Measurements from ENCODE around the gene PRMT7.
A peak's percentile ranks its signal among the peaks of the same experiment; 100 is the strongest.

The PRMT7 gene, protein sequence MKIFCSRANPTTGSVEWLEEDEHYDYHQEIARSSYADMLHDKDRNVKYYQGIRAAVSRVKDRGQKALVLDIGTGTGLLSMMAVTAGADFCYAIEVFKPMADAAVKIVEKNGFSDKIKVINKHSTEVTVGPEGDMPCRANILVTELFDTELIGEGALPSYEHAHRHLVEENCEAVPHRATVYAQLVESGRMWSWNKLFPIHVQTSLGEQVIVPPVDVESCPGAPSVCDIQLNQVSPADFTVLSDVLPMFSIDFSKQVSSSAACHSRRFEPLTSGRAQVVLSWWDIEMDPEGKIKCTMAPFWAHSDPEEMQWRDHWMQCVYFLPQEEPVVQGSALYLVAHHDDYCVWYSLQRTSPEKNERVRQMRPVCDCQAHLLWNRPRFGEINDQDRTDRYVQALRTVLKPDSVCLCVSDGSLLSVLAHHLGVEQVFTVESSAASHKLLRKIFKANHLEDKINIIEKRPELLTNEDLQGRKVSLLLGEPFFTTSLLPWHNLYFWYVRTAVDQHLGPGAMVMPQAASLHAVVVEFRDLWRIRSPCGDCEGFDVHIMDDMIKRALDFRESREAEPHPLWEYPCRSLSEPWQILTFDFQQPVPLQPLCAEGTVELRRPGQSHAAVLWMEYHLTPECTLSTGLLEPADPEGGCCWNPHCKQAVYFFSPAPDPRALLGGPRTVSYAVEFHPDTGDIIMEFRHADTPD

DNA sequence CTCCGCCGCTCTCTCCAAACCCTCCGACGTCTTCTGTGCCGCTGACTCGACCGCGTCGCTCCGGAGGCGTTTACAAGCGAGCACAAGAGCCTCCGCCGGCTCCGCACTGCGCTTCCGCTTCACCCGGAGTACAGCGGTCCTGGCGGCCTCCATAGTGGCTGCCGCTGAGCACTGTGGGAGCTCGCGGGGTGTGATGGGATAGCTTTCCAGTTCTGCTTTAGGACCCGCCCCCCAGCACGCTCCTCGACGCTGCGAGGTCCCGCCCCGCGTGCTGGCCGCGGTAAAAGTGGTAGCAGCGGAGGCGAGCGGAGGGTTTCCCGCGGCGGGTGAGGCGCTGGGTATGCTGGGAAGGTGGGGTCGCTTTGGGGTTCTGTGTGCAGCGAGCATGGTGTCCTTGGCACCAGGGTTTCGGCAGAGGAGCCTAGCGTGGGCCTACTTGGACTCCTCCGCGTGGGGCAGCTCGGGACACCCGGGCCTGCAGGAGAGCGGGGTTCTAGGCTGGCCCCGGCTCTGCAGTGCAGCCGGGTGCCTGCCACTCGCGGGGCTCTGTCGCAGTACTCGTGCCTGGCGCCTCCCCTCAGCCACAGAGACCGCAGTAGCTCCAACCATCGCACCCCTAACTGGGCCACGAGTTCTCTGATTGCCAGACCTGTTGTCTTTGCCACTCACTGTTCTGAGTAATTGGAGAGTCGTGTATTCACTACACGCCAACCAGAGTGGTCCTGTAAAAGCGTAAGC is at the start of gene PRMT7, which contains the start of gene SLC7A6OS:
Gene PRMT7 (plus strand): TSS at position 246 of the 738 bp plus-strand sequence. CDS start 4,961 bp downstream, outside the sequence.
Gene SLC7A6OS (minus strand): TSS at position 173 of the 738 bp plus-strand sequence. CDS start 20 bp downstream, at position 153.
- peak; percentile 72 to 92 for DNase-seq

DNA sequence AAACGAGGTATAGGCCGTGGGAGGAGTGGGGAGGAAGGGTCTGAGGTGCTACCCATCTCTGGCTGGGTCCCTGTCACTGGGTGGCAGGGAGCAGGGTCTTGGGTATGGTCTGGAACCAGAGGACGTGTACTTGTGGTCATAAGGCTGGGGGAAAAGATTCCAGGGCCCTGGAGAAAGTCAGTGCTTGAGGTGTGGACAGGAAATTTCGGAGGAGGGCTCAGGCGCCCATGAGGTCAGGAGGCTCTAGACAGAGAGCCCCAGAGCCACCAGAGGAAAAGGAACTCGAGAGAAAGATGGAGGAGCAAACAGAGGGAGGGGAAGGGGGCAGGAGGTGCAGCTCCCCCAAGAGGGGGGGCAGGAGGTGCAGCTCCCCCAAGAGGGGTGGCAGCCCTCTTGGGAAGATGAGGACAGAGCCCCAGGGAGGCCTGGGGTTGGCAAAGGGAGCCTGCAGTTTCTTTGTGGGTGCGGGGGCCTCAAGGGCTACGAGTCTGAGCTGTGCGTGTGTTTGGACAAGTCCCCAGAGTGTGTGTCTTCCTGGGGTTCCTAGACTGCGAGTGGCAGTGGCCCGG is 47.2 kb upstream of the PRMT7 start:
- DNase-seq = no peak

DNA sequence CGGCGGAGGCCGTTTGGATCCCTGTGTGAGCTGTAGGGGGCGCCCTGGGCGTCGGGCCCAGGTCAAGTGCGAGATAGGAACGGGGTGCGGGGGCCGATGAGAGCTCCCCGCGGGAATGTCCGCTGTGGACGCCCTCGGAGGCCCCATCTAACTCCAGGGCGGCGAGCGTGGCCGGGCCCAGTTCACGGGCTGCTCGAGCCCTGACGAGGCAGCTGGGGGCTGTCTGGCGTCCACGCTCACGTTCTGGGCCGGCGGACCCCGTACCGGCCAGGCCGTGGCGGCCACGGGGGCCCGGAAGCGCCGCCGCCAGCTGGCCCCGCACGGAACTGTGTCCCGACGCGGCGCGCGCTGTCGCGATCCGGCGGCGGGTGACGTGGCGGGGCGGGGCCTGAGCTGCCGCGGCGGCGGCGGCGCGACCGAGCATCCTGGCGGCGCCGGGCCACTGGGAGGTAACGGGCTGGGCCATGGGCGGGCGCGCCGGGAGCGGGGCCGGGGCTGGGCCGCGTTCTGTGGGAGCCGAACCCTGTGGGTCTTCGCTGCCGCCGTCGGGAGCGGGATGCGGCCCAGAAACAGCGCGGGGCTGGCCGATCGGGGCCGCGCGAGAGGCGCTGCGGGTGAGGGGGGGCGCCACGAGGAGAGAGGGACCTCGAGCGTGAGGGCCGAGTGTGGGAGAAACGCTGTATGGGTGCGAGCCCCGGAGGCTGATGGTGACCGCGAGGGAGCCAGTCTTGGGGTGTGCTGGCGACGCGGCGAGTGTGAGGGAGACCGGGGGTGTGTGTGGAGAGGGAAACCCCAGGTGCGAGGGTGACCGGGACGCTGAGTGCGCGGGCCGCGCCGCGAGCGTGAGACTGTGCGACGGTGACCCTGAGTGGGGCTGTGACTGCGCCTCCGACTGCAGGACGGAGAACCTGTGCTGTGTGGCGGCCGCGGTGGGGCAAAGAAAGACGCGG is 46.4 kb upstream of the PRMT7 start, which contains the start of gene SLC7A6:
Gene SLC7A6 (plus strand): TSS at position 399 of the 950 bp plus-strand sequence. CDS start 10,201 bp downstream, outside the sequence.
- DNase-seq = peak in 1 of 2 experiments; percentile 65

DNA sequence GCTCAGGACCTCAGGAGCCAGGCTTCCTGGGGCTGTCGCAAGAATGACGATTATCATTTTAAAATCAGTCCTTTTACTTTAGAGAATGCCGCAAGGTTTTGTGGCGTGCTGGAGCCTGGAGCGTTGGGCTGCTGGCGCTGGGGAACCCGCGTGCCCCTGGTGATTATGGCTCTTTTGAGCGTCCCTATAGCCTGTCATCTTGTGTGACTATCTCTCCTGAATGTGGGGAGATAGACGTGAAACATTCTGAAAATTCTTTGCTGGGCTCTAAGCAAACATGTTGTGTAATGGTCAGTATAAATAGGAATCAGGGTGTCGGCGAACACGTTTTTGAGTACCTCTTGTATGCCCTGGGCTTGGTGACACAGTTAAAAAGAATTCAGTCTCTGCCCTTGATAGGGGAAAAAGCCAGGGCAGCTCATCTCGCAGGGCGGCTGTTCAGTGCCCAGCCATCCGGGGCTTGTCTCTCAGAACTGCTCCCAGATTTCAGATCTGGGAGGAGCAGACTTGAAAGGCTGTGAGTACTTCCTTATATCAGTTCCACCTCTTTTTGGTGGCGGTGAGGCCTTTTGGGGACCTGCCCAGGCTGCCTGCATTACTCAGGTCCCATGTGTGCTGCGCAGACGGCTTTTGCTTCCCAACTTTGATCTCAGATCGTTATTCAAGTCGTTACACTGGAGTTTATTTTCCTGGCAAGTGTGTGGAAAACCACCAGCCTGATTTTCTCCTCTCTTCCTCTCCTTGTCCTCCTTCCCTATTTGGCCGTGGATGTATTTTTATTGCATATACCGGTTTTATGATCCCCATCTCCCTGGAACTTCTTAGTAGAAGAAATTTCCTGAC is 45.5 kb upstream of the PRMT7 start:
- DNase-seq = peak in 1 of 2 experiments; percentile 26

DNA sequence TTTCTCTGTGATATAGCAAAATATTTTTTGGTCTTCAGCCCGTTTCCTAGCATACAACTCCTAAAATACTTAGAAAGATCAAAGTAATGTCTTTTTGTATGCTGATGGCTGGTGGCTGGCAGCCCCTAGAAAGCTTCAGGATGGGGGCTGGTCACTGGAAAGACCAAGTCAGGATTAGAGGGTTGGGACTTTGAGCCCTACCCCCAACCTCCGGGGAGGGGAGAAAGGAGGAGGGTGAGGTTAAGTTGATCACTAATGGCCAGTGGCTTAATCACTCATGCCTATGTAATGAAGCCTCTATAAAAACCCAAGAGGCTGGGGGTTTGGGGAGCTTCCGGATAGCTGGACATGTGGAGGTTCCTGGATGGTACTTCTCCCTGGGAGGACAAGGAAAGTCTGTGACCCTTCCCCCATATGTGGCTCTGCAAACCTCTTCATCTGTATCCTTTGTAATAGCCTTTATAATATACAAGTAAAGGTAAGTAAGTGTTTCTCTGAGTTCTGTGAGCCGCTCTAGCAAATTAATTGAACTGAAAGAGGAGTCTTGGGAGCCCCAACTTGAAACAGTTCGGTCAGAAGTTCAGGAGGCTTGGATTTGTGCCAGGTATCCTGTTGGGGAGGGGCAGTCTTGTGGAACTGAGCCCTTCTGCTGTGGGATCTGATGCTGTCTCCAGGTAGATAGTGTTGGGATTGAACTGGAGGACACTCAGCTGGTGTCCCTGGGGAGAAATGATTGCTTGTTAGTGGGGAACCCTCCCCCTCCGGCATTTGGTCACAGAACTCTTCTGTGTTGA is 43.0 kb upstream of the PRMT7 start:
- no peak for DNase-seq

DNA sequence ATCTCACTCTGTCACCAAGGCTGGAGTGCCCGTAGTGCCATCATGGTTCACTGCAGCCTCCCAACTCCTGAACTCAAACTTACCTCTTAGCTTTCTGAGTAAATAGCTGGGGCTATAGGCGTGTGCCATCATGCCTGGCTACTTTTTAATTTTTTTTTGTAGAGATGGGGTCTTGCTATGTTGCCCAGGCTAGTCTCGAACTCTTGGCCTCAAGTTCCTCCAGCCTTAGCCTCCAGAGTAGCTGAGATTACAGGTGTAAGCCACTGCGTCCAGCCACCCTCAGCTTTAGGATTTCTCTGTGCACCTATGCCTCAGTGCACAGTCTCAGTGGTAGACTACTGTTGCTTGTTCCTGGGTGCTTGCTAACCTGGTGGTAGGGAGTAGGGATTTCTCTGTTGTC is 41.0 kb upstream of the PRMT7 start:
- no peak for DNase-seq

DNA sequence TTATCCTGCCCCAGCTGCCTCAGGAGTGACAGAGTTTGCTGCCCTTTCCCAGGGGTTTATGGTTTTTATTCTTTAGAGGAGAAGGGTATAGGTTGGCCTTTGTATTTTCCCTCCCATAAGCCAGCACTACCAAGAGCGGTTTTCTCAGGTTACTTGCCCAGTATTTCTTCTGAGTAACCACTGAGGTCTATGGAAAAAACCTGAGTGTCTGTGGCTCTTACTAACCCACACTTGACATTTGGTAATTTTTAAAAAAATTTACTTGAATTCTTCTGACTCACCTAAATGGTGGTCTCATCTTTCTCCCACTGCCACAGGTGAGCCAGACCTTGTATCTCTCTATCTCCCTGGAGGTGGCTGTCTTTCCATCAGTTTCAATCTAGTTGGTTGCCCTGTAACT is 40.5 kb upstream of the PRMT7 start:
- DNase-seq = no peak

DNA sequence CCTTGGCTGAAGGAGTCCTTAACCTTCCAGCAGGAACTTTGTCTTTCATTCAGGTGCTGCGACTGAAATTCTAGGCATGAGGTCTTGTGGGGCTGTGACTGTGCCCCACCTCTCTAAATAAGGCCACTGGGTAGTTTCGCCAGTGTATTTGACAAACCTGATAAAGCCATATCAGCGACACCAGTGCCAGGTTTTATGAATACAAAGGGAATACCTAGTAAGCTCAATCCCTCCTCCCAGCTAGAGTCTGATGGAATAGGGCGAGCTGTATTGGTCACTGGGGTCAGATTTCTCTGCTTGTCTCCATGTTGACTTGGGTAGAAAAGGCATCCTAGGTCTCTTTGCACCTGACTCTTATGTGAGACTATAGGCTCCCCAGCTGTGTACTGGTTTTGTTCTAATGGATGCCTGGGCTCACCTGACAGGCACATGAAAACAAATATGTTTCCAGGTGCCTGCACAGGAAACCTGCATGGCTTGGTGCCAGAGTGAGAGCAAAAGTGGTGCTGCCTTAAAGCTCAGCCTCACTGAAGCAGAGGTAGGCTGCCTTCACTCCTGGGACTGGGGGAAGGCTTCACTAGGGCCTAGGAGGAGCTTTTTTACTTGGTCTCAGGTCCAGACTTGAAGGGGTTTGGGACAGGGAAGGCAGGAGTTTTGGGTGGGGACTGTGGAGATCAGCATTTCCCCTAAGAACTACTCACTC is 38.2 kb upstream of the PRMT7 start:
- no peak for DNase-seq

DNA sequence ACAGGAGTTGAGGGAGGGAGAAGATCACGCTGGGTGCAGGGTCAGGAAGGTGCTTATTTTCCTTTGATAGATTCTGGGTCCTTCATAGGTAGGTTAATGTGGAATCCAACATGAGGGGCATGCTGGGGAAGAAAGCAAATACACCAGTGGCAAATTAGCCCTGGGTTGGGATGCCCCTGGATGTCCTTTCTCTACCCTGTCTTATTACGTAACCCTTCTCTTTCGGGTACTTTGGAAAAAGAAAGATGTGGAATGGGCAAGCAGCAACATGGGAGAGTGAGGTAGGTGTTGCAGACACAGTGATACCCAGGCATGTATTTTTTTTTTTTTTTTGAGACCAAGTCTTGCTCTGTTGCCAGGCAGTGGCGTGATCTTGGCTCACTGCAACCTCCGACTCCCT is 37.4 kb upstream of the PRMT7 start:
- DNase-seq = no peak

DNA sequence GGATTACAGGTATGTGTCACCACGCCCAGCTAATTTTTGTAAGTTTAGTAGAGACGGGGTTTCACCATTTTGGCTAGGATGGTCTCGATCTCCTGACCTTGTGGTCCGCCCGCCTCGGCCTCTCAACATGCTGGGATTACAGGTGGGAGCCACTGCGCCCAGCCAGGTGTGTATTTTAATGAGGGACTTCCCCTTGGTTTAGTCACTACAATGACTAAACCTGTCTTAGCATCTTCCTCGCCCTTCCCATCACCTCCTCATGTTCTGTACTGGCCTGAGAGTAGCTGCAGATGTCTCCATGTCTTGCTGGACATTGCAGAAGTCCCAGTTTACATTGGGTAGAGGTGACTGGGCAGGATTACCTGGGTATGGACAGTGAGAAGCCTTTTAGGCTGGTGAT is 36.9 kb upstream of the PRMT7 start:
- no peak for DNase-seq

DNA sequence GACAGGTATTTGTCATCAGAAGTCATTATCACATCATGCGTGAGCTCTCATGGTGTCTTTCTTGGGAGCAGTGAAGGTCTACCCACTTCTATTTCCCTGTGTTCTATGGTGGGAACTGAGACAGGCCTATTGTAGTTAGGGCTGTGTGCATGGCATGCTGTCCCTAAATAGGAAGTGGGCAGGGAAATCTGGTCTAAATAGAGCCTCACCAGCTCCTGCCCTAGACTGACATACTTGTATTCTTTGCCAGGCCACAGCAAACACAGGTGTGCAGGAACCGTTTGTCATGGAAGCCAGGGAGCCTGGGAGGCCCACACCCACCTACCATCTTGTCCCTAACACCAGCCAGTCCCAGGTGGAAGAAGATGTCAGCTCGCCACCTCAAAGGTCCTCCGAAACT is 36.4 kb upstream of the PRMT7 start:
- no peak for DNase-seq

DNA sequence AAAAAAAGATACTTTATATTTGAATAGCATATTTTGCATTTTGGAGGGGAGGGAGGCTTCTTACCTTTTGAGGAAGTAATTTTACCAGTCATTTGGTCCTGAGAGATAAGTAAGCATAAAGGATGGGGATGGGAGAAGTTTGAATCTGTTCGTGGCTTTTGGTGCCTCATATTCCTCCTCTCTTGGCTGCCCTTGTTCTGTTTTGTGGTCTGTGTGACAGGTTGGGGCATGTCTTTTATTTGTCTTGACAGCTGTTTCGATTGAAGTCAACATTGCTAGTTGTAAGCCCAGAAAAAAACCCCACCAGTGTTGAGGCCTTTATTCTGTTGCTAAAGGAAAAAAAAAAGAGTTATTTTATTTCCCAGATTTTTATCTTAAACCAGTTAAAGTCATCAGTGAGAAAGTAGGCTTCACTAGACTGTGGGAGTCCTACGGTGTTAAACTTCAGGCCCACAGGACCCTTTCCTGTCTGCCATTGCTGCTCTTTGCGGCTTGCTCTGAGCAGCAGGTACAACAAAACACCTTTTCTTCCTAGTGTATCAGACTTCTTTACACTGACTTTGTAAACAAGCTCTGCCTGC is 35.1 kb upstream of the PRMT7 start:
- peak; percentile 32 to 42 for DNase-seq

DNA sequence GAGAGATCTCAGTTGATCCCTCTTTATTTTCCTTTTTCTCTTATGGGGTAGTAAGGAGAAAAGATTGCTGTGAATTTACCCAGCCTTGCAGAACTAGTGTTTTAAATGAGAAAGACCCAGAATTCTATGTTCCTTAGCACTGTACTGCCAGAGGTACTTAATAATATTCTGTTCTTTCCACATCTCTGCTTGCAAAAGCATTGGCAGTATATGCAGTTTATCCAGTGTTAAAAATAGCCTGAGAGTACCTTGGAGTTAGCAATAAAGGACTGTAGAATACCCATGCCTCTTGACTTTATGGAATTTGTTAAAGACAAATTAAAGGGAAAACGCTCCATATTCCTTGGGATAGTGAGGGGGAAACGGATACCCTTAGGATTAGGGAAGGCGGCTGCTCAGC is 34.6 kb upstream of the PRMT7 start:
- no peak for DNase-seq

DNA sequence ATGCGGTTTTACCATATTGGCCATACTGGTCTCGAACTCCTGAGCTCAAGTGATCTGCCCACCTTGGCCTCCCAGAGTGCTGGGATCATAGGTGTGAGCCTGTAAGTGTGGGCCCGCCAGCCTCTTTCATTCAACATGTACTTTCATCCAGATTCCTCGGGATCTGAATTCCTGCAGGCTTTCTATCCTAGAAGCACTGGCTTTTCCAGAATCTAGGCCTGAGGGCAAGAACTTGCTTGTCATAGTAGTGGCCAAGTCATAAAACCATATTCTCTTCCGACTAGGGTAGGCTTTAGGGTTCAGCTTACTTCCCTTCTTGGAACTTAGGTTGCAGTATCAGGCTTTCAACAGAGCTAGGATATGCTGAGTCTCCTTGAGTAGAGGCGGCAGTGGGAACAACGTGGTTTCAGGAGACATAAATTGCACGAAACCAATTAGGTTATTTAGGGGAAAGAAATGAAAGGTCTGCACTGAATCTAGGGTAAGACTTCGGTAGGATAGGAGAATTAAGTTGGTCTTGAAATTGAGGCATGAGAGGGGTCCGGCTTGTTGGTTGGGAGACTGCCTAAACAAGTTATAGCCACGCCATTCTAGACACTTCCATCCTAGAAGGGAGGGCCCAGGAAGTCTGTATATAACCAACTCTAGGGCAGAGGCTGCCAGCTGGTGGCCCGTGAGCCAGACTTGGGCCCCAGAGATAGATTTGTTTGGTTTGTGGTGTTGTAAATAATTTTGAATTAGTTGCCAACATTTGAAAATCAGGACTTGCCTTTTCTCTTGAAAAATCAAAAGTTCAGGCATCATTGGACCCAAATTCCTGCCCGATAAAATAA is 30.9 kb upstream of the PRMT7 start:
- no peak for DNase-seq

DNA sequence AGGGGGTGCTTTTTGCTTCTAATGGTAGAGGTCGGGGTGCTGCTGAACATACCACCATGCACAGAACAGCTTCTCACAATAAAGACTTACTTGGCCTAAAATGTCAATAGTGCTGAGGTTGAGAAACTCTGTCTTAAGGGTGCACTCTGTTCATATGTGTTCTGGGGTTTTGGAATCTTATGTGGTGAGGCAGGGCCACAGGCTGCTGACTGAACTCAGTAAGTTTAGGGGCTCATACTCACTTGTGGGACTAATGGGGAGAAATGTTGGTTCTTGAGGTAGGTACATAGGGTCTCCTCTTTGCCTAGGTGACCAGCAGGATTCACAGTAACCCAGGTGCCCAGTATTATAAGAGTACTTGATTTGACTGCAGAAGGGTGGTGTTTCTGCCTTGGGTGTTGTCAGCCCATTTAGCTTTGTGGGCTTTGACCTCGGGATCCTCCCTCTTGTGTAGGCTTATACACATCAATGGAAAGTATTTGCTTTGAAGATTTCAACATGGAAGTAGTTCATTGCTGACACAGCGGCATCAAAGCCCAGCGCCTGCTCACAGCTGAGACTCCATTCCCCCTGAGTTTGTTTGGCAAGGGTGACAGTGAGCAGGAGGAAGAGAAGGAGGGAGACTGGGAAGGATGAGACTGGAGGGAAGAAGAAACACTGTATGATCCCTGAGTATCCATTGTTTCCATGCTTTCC is 29.3 kb upstream of the PRMT7 start:
- no peak for DNase-seq

DNA sequence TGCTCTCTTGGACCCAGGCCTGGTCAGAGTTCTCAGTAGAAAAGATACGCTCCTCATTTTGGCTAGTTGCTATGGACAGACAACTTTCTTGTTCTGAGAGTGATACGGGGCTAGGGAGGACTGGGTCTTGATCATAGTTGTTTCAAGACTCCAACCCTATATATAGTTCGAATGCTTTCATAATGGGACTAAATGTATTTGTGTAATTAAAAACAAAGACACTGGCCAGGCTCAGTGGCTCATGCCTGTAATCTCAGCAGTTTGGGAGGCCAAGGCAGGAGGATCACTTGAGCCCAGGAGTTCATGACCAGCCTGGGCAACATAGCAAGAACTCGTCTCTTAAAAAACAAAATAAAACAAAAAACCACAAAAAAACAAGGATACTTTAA is 28.8 kb upstream of the PRMT7 start:
- no peak for DNase-seq

DNA sequence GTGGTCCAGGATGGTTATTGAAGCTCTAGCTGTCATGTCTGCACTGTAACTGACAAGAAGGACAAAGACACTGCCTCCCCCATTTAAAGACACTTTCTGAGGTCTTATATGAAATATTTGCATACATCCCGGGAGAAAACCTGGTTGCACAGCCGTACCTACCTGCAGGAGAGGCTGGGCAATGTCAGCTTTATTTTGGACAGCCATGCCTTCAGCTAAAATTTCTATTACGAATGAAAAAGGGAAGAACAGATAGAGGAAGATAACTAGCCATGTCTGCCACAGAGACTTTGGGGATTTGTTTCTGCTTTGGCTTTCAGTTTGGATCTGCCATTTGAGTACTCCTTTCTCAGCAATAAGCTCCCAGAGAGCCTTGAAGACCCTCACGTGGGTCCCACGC is 27.5 kb upstream of the PRMT7 start:
- DNase-seq = peak in 1 of 2 experiments; percentile 16

Data from NCI-H526 (cell line).